Kidney tubule cell (primary cell): Measurements from ENCODE around the gene PRPSAP2.
"Not testable (repeated sequence)": the region's sequence is repeated elsewhere in the genome, so short reads cannot be mapped to it uniquely, and the experiment has no call there.

Experiments
- DNase-seq: peaks from one replicate; pipeline ENCODE4 v3.0.0-alpha.2; 2018; ENCODE audit warnings: low spot score

PRPSAP2 gene, protein sequence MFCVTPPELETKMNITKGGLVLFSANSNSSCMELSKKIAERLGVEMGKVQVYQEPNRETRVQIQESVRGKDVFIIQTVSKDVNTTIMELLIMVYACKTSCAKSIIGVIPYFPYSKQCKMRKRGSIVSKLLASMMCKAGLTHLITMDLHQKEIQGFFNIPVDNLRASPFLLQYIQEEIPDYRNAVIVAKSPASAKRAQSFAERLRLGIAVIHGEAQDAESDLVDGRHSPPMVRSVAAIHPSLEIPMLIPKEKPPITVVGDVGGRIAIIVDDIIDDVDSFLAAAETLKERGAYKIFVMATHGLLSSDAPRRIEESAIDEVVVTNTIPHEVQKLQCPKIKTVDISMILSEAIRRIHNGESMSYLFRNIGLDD

DNA sequence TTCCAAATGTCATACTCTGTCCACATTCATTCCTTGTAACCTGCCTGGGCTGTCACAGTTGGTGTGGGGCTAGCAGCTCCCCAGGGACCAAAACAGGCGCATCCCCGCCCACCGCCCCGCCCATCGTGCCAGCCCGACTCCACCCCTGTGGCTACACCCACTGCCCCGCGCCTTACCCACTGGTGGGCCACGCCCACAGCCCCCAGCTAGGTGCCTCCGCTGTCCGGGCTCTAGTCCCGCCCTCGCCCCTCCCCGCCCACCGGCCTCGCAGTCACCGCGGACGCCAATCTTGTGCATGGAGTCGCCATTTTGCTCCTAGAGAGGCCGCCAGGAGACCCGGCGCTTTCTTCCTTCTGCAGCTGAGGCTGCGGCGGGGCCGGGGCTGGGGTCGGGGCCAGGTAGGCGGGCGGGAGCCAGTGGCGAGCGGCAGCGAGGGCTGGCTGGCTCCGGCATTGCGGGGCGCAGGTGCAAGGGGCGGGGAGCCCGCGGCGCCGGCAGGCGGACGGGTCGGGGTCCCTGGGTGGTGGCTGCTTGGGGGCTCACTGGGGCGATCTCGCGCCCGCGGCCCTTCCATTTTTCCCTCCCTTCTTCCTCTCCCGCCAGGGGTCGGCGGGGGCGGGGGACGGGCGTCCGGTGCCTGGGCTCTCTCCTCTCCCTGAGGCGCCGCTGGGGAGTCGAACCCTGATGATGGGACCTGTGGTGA is at the start of gene PRPSAP2:
TSS of gene PRPSAP2 (plus strand) at position 268 of the 703 bp plus-strand sequence. CDS start 7,703 bp downstream, outside the sequence.
- peak; percentile 94 for DNase-seq

DNA sequence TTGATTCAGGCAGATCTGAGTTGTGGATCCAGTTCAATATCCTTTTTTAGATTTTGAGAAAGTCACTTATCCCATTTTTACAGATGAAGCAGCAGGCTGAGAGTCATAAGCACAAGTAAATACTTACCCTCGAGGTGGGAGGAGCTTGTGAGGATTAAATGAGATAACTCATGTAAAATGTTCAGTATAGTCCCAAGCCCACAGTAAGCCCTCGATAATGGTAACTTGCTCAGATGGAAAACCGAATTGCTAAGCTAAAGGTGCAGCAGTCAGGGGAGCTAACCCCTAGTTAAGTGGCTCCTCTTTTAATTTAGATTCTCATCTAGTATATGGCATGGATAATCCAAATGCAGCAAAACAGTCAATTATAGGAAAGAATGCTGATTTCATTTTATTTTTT is 42.0 kb upstream of the PRPSAP2 start:
- DNase-seq: not testable (repeated sequence)

DNA sequence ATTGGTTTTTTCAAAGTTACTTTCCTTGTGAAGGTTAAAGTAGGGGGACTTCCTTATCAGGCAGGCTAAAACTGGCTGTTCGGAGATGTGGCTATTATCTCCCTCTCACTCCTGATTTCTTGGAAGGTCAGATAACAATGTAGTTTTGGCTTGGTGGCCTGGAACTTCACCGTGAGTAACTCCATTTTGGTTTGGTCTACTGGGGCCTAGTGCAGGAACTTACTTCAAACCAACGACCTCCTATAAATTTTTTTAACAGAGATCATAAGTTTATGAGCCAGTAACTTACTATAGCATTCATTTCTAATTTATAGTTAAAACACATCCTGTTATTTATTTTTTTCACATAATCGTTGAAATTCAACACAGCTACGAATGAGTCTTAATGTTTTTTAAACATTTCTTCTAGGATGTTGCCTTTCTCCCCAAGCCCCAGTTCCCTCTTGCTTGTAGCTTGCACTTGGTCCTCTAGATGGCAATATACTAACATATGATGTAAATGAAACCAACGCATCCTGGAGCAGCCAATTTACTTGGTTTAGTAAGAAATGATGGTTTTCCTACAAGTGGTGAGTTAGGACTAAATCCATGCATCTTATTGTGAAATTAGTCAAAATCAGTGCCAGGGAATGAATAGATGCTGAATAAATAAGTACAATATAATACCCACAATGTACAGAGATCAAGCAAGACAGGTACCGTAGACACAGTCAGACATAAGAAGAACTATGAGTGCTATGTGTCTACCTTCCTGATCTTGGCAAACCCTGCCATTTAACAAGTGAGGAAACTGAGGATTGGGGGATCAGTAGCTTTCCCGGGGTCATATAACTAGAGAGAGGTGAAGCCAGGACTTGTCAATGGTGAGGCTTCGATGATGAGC is 41.2 kb upstream of the PRPSAP2 start:
- peak; percentile 72 for DNase-seq

DNA sequence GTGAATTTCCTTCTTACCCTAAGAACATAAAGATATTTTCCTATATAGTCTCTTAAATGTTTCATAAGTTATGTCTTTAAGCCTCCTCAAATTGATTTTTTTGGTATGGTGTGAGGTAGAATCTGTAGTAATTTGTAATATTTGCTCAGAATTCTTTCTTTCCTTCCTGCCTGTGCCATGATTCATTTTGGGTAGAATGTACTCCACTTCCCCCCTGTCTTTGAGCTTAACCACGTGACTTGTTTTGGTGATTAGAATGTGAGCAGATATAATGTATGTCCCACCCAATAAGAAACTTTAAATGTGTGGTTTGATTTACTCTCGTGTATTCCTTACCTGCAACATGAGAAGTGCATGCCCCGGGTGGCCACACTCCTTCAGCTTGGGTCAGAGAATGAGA is 36.5 kb upstream of the PRPSAP2 start:
- DNase-seq: peak; percentile 22

DNA sequence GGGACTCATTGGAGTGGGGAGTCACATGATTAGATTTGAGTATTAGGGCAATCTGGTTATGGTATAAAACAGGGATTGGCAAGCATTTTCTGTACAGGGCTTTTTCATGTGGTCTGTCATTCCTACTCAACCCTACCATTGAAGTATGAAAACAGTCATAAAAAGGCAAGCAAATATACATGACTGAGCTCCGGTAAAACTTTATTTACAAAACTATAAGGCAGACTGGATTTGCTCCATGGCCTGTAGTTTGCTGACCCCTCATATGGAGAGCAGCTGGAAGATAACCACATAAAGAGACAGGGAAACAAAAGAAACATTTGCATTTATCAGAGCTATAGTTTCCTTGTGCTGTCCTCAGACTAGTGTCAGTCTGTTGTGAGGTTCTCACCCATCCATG is 30.3 kb upstream of the PRPSAP2 start:
- DNase-seq: not testable (repeated sequence)

DNA sequence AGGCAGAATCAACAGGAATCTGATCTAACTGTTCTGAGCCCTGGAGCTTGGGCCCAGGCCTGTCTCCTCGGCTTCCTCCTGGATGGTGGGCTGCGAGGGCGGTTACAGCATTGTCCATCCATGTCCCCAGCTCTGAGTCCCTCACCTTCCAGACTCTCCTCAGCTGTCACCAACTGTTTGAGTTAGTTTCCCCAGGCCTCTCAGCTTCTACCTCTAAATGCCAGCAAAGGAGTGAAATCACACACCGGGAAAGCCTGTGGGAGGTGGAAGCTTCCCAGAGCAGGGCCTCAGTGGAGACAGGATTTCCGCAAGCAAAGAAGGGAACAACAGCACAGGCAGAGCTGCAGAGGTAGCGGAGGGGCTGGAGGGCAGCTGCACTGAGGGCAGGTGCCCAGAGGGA is 9.4 kb upstream of the PRPSAP2 start:
- no peak for DNase-seq

DNA sequence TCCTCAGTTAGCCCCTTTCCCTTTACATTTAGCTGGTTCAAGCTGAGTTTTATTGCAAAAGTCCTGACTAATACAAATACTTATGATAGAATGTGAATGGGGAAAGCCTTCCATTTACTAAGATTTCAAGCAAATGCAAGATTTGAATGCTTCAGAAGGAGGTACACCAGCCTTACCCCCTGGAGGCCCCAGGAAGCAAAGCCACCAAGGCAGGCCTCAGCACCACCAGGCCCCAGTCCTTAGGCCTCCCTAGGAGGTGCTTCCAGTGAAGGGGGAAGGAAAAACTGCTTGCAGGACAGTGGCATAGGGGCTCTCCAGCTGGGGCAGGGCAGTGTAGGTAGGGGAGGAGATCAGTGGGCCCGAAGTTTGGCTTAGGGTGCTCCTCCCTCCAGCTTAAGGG is 7.3 kb upstream of the PRPSAP2 start:
- DNase-seq: no peak

DNA sequence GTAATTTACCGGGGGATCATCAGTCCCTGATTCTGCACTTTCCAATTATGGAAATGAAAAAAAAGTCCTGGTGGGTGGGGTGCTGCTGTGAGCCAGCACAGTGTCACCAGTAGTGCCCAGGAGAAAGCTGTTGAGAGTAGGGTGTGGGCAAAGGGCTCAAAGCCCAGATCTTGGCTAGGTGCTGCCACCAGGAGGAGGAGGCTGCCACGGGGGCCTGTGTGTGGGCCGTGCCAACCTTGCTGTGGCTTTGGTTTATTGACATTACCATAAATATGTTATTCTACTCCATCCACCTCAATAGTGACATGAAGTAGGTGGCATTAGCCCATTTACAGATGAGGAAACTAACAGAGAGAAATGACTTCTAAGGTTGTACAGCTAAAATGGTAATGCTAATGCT is 6.7 kb upstream of the PRPSAP2 start:
- DNase-seq: no peak

DNA sequence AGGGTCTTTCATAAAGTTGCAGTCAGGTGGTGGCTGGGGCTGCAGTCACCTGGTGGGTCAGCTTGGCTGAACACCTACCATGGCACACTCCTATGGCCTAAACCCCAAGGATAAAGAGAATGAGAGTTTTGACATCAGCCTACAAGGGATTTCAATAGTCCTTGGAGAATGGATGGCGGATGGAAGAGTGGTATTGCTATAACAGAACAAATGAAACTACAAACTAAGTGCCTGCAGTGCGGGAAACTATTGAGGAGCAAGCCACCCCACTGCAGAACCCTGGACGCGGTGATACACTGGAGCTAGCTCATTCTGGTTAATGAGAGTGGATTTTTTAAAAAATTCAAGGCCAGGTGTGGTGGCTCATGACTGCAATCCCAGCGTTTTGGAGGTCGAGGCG is 3.0 kb upstream of the PRPSAP2 start:
- DNase-seq: no peak

DNA sequence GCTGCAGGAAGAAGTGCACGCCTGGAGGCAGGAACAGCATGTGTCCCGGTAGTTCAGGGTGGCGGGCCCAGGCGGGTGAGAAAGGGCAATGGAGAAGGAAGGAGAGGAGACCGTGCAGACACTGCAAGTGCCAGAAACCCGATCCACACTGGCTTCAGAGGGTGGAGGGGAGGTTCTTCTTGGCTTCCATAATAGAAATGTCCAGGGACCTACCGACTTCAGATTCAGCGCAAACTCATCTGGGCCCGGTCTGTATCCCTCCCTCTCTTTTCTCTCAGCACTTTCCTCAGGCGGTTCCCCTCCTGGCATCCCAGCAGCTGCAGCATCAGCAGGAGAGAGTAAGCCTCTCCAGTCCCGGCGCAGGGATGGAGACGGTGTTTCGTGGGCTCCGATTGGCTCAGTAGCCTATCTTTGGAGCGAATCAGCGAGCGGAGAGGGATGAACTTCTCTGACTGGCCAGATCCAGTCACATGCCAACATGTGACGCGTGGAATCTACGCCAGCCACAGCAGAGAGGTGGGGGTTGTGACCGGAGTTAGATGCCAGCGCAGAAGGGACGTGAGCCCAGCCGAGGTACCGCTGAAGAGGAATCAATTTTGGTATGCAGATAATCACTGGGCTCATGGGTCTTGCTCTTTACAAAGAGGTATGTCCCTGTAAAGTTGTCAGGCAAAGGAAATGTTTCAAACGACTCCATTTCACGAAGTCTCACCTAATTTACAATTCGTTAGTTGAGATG is 1.9 kb upstream of the PRPSAP2 start:
- peak; percentile 94 for DNase-seq

DNA sequence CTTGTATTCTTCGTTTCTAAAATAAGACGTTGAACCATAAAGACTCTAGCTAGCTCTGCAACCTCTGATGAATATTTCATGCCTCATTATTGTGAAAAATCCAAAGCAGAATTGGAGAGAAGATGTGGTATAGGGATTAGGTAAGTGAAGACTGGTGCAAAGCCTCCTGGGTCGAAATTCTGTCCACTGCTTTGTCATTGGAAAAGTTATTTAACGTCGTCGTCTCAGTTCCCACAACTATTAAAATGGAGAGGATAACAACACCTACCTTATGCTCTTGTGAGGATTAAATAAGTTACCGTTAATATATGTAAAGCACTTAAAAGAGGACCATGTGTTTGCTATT is 1.4 kb upstream of the PRPSAP2 start:
- DNase-seq: no peak

DNA sequence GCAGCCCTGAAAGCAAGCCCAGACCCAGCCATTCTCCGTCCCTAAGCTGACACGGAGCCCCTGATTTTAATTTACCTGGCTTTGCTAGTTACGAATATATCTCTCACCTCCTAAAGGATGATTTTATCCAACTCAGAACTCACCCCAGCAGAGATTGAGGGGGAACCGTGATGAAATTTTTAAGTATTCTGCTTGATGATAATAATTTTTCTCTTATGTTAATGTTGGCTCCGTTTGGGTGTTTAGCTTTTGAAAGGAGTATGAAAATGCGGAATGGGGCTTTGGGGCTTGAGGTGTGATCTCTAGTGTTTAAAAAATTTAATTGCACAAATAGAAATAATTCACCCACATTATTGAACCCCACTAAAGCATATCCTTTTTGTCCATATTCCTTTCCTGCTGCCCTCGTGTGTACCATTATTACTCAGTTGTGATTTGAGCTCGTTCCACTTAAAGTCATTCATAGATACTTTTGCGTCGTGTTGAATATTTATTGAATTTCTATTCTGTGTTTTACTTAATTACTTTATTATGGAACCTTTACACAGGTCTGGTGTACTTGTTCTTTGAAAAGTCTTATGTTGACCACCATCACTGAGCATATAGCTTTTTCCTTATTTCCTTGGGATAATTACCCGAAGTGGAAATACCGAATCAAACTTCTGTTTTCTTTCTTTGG is 775 bp downstream of the PRPSAP2 start:
- DNase-seq: no peak

DNA sequence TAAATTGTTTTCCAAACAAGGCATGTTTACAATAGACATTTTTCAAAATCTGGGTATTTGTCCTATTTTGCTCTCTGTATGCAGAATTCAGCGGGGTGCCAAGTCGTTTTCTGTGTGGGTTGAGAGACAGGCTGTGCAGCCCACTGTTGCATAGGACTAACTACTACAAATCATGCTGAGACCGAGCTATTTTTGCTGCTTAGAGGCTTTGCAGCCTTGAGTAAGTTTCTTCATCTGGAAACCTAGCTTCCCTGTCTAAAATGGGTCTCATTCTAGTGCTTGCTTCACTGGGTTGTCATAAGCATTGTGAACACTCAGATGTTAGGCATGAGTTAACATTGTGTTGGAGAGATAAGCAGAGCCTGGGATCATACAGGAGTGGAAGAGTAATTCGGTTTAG is 1.3 kb downstream of the PRPSAP2 start:
- peak; percentile 68 for DNase-seq

DNA sequence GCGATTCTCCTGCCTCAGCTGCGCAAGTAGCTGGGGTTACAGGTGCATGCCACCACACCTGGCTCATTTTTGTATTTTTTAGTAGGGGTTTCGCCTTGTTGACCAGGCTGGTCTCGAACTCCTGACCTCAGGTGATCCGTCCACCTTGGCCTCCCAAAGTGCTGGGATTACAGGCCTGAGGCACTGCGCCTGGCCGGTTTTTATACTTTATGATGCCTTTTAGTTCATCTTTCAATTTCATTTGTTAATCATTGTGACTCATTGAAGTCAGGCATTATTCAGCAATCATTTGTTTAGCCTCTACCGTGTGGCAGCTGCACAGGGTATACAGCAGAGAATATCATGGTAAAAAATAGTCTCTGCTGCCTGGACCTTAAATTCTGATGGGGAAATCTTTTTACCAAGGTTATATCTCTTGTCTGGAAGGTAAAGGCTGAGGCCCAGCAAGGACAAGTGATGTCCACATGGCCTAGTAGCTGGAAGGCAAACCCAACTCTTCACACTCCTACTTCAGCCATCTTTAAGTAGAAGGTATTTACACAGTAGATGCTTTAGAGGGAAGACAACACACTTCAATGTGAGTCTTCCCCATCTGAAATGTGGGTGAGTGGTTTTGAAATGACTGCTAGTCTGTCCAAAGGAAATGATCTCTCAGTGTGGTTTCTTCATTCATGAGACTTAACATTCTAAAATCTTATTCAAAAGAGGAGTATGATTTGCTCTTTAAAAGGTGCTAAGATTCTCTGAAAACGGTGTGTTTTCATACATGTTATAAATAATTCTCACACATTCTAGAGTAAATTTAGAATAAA is 2.4 kb downstream of the PRPSAP2 start:
- peak; percentile 52 for DNase-seq

DNA sequence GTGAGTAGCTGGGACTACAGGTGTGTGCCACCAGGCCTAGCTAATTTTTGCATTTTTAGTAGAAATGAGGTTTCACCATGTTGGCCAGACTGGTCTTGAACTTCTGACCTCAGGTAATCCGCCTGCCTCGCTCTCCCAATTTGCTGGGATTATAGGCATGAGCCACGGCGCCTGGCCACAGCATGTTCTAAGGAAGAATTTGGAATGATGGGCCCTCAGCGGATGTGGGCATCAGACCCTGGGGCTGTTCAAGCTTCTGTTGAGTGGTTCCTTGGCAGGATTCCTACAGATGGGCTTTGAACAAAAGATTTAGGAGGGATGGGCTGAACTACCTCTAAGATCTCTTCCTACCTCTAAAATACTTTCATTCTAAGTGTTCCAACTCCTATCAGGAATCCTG is 4.1 kb downstream of the PRPSAP2 start:
- DNase-seq: no peak

DNA sequence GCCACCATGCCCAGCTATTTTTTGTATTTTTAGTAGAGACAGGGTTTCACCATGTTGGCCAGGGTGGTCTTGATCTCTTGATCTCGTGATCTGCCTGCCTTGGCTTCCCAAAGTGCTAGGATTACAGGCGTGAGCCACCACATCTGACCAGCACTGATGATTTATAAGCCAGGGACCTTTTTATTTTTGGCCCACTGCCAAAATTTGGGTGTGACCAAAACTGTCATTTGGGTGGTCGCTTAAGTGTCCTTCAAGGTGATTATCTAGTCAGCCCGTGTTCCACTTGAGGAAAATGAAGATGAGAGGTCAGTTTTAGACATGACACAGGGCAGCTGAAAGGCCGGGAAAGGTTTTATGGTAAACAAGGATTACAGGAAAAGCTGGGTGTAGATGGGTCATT is 7.1 kb downstream of the PRPSAP2 start:
- not testable (repeated sequence) for DNase-seq

DNA sequence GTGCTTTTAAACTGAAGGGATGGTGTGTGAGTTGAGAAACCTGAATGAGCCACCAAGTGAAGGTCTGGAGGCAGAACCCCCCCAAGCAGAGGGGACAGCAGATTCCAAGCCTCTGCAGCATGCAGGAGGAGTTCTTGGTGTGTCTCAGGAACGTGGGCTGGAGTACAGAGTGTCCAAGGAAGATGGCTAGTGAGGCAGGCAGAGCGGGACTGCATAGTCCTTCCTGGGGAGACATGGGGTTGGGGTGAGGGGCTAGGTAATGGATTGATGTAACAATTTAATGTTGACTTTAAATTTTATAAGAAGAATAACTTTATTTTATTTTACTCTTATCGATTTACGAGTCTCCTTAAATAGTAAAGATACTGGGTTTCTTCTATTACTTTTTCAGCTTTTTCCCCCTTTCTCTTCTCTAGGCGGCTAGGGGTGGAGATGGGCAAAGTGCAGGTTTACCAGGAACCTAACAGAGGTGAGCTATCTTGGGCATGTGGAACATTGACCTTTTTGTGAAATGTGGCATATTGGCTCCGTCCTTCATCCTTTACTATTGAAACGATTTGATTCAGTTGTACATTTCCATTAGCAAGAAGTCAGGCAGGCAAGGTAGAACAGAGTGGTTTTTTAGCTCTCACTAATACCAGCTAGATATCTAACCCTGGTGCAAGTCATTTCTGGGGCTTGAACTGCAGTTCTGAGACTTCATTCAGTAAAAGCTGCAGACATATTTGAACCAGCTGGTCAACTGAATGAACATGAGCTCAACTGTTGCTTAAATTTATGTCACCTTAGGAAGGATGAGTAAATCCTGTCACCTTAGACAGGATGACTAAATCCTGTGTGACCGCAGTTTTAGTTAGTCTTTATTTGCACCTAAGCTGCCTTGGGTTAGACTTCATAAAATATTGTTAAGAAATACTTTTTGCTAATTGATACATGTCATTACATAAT is 9.2 kb downstream of the PRPSAP2 start:
- DNase-seq: no peak

DNA sequence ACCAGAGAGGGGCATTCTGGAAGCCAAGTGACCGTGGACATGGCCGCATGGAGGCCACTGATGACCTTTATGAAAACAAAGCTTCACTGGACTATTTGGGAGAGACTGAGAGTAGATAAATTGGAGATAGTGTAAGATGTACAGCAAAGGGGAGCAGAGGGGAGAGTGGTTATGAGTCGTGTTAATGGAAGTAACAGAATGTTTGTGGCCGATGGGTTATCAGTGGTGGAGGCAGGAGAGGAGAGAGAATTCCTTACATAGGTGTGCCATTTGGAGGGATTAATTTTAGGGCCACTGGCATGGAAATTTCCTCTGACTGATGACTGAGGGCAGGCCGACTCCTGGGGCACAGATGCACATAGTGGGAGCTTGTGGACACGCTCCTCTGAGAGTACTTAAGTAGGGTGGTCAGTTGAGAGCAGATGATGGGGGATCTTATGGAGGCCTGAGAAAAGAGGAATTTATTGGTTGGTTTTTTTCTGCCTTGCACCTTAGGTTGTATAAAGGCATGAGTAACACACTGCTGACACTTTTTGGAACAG is 19.2 kb downstream of the PRPSAP2 start:
- peak; percentile 68 for DNase-seq

DNA sequence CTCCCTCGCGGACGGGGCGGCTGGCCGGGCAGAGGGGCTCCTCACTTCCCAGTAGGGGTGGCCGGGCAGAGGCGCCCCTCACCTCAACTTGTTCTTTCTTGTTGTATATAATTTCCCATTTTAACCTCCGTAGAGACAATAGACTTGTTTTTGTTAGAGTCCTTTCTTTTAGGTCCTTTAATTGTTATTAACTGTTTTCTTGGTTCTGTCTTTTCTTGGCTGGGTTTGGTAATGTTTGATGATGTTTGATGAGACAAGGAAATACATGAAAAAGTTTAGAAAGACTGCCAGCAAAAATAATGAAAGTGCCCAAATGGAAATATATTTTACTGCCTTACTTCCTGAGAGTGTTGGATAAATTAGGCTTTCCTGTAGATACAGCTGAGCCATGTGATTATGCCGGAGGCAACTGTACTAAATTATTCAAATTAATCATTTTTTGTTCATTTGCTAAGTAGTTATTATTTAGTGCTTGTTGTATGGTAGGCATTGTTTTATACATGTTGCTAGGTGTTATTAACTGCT is 30.9 kb downstream of the PRPSAP2 start:
- no peak for DNase-seq
